GM13976 (cell line): Measurements from ENCODE around the gene PHACTR1.

Experiments
- DNase-seq: peaks from one replicate; pipeline ENCODE4 v3.0.0; 2012; ENCODE audit warnings: low spot score
- in situ Hi-C: fragments of 300-500 bp; cut with MboI; formaldehyde crosslinking; loops from one replicate; pipeline ENCODE4 v1.12.0; 2022; ENCODE audit warnings: low sequenced_read_pairs, mixed read lengths, inconsistent platforms; ENCODE audit not compliant: unreplicated experiment
- TF ChIP-seq, protein P1 (sequence below): IDR thresholded peaks from 2 replicates; pipeline ENCODE4 v1.5.1; 2012; ENCODE audit warnings: borderline replicate concordance, mild to moderate bottlenecking; ENCODE audit not compliant: insufficient read depth; ENCODE audit errors: extremely low read depth, missing control alignments, control extremely low read depth

Gene PHACTR1

DNA sequence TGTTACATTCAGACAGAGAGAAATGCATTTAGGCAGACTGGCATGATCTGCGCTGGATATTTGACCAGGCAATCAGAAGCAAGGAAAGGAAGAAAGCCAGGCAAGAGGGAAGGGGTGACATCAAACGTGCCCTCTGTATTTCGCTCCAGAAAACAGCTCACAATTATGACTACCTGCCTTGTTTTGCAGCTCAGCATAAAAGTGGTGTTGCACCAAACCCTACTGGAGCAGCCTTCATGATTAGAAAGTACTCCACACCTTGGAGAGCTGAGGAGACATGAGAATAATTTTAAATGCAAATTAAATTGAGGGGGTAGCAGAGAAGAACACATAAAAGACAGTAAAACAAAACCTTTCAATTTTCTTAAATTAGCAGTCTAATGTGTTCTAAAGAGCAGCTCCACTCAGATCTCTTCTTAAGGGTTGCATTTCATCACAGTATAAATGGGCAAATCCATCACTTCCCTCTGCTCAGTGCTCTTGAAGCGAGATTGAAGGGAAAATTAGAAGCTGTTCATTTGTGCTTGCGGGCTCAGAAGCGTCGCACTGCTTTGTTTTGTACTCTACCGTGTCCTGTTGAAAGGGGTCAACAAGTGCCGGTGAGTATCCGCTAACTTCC is at the start of gene PHACTR1:
Gene PHACTR1 (plus strand): TSS at position 470 of the 619 bp plus-strand sequence.
- DNase-seq: no peak
- in situ Hi-C loops: no loop called here
- TF ChIP-seq, protein P1, sequence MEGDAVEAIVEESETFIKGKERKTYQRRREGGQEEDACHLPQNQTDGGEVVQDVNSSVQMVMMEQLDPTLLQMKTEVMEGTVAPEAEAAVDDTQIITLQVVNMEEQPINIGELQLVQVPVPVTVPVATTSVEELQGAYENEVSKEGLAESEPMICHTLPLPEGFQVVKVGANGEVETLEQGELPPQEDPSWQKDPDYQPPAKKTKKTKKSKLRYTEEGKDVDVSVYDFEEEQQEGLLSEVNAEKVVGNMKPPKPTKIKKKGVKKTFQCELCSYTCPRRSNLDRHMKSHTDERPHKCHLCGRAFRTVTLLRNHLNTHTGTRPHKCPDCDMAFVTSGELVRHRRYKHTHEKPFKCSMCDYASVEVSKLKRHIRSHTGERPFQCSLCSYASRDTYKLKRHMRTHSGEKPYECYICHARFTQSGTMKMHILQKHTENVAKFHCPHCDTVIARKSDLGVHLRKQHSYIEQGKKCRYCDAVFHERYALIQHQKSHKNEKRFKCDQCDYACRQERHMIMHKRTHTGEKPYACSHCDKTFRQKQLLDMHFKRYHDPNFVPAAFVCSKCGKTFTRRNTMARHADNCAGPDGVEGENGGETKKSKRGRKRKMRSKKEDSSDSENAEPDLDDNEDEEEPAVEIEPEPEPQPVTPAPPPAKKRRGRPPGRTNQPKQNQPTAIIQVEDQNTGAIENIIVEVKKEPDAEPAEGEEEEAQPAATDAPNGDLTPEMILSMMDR: no peak

- no peak for DNase-seq
- TF ChIP-seq, protein P1: no peak
- in situ Hi-C loops: no loop called here
Observed at GRCh38 chr6:12666886-12667285, 49.7 kb upstream of the PHACTR1 start.

- TF ChIP-seq, protein P1: no peak
- in situ Hi-C loops: no loop called here
Observed at GRCh38 chr6:12675931-12676330, 40.6 kb upstream of the PHACTR1 start.

DNA sequence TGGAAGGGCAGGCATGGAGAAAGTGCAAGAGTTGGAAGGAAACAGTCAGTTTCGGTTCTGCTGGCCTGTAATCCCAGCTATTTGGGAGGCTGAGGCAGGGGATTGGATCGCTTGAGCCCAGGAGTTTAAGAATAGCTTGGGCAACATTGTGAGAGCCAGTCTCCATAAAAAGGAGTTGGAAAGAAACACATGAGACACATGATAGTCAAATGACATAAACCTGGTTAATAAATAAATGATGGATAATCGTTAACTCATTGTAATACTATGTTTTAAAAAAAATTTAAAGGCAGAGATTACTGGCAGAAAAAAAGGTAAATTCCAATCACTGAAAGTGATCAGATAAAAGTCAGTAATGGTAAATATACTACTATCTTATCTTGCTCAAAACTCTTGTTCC is 37.2 kb upstream of the PHACTR1 start:
- TF ChIP-seq, protein P1: no peak
- no peak for DNase-seq
- in situ Hi-C loops: no loop called here

More at GRCh38 chr6:12675931-12676330, 40.6 kb upstream of the PHACTR1 start:
- DNase-seq: no peak

- no peak for DNase-seq
- in situ Hi-C loops: no loop called here
- TF ChIP-seq, protein P1: no peak
Observed at GRCh38 chr6:12693122-12693521, 23.4 kb upstream of the PHACTR1 start.

DNA sequence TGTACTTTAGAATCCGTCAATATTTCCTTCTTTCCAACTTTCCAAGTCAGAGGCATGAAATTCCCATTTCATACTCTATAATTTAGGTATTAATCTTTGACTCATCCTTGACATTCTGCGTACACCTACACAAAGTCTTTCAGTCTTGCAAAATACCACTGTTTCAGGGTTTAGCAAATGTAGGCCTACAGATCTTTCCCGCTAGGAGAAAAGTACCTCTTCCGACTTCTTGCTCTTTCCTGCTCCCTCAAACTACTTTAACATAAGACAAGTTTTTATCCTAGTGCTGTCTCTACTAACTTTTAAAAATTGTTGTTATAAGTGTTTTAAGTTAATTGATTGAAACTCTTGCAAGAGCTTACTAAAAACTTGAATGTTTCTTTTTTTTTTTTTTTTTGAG is 18.3 kb upstream of the PHACTR1 start:
- in situ Hi-C loops: no loop called here
- TF ChIP-seq, protein P1: no peak
- DNase-seq: no peak
